Epidermal melanocyte (primary cell): Measurements from ENCODE around the gene F5.

Experiments used
- DNase-seq: peaks from one replicate; pipeline ENCODE4 v3.0.0; 2011; ENCODE audit warnings: low spot score; ENCODE audit not compliant: insufficient read length

The F5 gene

DNA sequence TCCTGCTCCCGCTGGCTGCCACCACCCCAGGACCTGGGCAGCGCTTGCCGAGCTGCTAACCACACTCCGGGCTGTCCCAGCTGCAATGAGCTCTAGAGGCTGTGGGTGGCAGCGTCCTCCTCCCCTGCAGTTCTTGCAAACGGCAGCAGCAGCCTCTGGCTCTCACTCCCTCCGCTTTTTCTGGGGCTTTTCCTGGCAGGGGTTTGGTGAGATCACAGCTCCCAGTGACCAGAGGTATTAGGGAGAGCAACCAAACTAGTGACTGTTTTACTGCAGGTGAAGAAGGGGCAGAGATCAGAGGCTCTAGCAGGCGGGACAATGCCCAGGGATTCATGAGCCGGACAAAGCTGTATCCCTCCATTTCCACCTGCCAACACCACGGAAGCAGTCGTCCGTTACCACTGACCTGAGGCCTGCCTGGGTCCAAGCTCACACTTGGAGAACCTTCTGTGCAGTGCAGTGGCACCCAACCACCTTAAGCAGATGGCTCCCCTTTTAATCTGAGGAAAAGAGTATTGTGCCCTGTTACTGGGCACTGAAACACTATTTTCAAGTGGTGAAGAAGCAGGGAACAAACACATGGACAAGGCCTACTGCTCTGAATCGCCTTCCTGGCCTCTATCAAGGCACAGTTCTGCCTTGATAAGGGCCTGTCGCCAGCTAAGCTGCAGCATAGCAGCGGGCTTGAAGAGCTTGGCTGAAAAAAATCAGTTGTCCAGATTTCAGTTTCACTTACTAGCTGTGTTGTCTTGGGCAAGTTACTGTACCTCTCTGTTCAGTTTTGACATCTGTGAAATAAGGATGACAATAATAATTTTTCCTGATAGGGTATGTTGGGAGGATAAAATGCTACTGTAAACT is at the start of gene F5:
Gene F5, minus strand, starts transcription at position 87 of the 861 bp plus-strand sequence. CDS start 95 bp downstream, outside the sequence.
- peak; percentile 61 for DNase-seq

- no peak for DNase-seq
Observed at GRCh38 chr1:169634877-169635276, 48.6 kb upstream of the F5 start.

- no peak for DNase-seq
Observed at GRCh38 chr1:169634145-169634544, 47.9 kb upstream of the F5 start.

DNA sequence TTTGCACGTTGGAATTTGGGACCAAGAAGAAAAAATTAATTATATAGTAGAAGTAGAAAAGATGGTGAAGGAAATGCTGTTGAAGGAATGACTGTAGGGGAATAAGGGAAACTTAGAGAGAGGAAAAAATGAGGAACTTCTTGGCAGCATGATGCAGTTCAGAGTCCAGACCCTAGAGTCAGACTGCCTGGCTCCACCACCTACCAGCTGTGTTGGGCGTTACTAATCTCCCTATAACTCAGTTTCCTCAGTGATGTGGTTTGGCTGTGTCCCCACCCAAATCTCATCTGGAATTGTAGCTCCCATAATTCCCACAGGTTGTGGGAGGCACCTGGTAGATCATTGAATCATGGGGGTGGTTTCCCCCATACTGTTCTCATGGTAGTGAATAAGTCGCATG is 45.0 kb upstream of the F5 start:
- DNase-seq, result no peak

- DNase-seq, result no peak
Observed at GRCh38 chr1:169630006-169630405, 43.7 kb upstream of the F5 start, which contains the start of gene SELP. SELP (minus strand) TSS chr1:169630124; CDS start chr1:169630074, 50 bp downstream.

- DNase-seq, result no peak
Observed at GRCh38 chr1:169624912-169625311, 38.6 kb upstream of the F5 start.

DNA sequence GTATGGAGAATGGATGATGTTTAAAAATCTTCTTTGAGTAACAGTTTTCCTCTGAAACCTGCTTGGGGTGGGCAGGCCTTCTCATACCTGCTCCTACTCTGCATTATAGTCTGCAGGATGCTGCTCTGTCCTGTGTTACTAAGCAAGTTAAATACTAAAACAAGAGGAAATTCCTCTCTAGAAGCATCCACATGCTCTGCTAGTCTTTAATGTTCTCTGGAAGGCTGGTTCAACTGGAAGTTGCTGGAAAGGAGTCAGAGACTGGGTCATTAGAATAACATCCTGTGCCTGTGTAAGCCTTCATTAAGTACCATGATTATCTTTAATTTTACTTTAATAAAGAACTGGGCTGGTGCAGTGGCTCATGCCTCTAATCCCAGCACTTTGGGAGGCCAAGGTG is 37.8 kb upstream of the F5 start:
- DNase-seq, result no peak

DNA sequence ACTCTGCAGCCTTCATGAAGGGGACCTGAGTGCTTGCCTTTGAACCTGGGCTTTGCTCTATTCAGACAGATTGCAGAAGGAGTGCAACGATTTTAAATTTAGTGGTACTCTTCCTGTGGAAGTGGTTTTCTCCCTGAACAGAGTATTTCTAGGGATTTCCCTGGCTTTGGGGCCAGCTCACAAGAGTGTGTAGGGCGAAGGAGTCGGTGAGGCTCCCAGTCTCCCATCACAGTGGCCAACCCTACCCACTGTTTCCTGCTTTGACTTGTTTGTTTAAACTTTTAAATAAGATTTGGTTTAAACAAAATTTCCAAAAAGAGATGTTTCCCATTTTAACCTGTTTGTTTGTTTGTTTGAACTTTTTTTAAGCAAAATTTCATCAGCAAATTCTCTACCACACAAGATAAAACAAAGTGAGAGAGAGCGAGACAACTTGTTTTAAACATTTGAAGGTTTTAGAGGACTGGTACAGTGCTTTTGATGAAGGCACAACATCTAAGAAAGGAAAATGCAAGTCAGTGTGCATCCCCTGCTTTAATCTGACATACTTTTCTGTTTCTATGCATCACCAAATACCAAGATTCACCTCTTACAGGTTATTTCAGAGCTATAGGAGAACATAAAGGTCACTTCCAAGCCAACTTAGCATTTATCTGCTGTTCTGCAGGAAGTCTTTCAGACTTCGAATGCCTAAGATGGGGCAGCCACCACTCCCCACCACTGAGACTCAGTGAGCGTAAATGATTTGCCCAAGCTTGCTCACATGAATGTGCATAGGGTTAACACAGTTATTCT is 37.0 kb upstream of the F5 start:
- no peak for DNase-seq

GRCh38 chr1:169620565-169620964 is 34.3 kb upstream of the F5 start:
- no peak for DNase-seq

DNA sequence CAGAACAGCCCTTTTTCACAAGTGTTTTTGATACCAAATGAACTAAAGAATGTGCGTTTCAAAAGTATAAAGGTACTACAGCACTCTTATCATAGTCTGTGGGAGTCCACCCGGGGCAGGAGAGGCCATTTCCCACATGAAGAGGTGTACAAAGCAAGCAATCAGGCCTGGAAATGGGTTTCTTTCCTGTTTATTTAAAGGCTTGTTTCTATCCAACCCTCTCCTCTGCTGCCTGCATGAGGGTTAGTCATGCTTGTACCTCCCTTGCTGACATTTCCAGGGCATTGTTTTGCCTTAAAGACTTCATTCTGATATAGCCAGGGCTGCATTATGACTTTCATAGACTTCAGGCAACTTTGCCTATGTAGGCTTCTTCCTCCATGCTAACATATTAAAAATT is 32.1 kb upstream of the F5 start:
- no peak for DNase-seq

GRCh38 chr1:169615803-169616202 is 29.5 kb upstream of the F5 start:
- no peak for DNase-seq

- DNase-seq, result no peak
Observed at GRCh38 chr1:169610858-169611257, 24.6 kb upstream of the F5 start.

DNA sequence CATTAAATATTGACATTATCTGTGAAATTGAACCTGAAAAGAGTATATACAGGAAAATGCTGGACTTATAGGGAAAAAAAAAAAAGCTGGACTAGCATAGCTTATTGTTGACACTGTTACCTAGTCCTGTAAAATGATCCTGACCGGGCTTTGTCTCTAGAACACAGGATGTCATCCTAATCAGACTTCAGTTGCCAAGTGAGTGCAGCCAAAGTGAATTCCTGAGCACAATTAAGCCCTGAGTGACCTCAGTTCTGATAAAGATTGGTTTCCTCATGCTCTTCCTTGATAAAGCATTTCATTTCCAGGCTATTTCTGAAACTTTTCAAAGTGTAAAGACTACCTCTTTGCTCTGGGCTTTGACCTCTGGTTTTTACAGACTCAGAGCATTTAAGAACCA is 23.8 kb upstream of the F5 start:
- DNase-seq, result no peak

DNA sequence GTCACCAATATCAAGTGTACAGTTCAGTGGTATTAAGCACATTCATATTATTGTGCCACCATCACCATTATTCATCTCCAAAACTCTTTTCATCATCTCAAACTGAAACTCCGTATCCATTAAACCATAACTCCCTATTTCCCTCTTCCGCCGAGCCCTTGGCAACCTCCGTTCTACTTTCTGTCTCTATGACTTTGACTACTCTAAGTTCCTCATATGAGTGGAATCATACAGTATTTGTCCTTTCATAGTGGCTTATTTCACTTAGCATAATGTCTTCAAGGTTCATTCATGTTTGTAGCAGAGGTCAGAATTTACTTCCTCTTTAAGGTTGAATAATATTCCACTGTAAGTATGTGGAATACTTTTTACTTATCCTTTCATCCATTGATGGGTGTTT is 21.9 kb upstream of the F5 start:
- DNase-seq, result no peak

DNA sequence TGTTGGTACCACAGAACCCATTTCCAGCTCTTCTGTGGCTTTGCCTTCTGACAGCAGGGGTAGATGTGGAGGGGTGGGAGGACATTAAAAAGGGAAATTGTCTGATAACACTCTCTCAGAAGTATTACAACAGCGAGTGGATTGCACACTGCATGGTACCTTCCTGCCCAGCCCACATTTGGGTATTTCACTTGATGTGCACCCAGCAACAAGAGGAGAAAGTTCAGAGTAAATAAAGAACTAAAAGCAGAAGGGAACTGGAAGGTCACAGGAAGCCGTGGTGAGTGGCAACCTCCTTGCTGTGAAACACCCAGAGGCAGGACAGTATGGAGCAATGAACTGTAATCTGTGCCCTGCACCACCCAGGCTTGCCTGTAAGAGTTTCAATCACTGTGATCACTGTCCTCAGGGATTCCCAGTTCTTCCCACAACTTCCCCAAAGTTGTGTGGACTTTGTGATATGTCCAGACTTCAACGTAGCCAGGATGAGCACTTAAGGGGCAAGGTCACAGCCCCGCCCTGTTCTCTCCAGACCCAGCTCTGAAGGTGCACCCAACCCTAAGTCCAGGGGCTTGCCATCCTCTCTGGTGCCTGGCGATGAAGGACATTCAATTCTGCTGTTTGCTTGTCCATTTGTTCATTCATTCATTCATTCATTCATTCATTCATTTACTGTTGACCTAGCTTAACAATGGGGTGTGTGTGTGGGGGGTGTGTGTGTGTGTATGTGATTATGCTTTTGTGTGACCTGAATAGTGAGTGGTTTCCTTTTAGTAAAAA is 18.7 kb upstream of the F5 start:
- no peak for DNase-seq

DNA sequence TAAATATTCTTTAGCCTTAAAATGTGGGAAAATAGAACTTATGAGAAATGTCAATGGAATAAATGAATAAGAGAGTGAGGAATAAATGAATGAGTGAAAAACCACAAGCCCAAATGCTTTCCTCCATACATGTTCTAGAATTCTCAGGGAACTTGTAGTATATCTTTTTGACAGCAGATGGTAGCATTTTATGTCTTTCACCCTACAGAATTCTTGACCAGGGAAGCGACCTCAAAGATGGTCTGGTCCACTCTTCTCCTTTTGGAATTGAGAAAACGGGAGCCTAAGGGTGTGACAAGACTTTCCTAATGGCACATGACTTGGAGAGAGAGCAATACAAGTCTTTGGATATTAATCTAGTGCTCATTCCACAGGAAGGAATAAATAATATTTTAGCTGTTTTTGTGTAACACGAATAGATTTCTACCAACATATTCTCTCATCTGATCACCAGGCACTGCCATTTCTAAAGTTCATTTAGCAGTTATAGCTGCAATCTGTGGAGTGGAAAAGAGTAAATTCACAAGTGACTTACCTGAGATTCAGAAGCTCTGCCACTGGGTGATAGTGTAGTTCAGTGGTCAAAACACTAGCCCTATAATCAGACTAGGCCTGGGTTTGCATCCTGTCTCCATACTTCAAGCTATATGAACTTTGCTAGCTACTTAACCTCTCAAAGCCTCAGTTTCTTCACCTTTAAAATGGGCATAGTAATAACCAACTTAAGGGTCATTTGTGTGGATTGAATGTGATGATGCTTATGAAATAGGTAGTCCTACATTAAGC is 15.0 kb upstream of the F5 start:
- DNase-seq, result no peak

DNA sequence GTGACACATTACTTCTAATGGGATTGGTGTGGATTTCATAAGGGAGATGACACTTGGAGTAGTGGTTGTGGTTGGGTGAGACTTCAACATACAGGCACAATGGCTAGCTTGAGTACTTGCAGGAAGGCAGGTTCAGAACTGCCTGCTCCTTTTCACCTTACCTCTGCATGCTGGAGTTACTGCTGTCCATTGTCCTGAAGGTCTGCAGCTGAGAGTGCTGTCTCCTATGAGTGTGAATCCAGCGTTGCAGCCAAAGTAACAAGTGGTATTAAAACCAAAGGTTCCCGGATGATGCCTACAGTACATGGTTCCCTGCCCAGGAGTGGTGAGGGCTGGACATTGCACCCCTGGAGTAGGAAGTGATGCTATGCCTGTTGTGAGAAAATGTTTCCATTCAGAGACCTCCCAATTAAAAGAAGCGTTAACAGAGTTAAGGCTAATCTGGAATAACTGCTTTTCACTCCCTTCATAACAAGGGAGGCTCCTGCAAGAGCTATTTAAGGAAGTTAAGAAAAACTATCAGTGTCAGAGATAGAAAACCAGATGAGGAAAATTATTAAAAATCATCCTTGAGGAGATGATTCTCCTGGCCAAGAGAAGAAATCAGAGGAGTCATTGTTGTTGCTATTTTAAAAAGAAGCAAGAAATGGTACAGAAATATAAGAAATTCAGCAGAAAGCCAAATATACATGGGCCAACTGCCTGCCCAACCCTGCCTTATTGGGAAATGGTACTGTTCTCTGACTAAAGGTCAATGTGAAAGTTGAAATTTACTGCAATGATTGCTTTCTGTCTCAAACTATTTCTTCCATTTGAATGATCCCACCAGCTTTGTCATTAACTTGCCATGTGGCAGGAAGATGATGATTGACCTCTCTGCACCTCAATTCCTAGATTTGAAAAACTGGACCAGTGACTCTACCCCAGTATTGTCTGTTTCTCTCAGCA is 9.8 kb upstream of the F5 start:
- no peak for DNase-seq

GRCh38 chr1:169594391-169594790 is 8.1 kb upstream of the F5 start:
- DNase-seq, result no peak

DNA sequence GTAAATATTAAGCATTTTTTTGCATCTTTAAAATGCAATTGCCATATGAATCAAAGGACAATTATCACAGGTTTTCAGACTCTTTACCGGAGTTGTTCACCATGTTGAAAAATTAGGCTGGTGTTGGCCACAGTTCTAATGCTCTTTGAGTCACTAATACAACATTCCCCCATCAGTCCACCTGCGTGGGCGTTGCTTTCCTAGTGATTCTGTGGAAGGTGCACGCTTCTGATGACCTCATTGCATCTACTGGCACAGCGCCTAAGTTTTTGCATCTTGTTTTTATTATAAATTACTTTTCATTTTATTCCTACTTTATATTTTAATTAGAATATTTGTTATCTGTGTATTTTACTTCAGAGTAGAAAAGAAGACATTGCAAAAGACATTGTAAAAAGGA is 4.7 kb upstream of the F5 start:
- DNase-seq, result no peak
